GM19351 (cell line): ENCODE data around the gene CBFA2T3.

Experiments used
- ATAC-seq: cut with Tn5 transposase; IDR thresholded peaks from one replicate; pipeline ENCODE4 v1.9.1; 2021; ENCODE audit warnings: mild to moderate bottlenecking, moderate library complexity; ENCODE audit not compliant: unreplicated experiment

The CBFA2T3 gene

DNA sequence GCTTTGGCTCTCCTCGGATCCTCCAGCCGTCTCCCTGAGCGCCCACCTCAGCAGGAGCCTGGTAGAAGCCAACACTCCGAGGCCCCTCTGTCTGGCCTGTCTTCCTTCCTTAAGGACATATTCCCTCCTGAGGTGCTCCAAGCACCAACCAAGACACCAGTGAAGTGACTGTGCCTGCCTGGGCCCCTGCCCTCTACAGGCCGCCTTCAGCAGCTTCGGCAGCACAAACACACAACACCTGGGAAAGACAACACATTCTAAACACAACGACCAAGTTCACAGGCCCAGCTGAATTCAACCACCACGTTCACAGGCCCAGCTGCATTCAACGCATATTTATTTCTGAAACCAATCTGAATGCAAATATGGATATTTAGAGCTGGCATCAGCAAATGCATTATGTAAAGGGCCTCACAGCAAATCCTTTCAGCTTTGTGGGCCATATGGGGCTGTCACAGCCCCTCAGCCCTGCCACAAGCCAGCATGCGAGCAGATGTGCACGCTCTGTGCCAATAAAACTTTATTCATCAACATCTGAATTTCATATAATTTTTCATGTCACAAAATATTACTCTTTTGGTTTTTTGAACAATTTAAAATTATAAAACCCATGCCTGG is 132.5 kb downstream of the CBFA2T3 start:
- no peak for ATAC-seq

DNA sequence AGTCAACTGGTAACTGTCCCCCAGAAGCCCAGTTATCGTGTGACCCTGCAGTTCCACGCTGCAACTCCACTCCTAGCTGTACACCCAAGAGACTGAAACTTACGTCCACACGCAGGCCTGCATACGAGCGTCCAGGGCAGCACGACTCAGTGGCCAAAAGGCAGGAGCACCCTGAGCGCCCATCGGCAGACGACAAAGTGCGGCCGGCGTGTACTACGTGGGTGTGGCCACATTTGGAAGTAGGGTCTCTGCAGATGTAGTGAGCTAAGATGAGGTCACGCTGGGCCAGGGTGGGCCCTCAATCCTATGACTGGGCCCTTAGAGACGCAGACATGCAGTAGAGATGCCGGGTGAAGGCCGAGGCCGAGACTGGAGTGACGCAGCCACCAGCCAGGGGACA is 133.8 kb downstream of the CBFA2T3 start:
- ATAC-seq = no peak

DNA sequence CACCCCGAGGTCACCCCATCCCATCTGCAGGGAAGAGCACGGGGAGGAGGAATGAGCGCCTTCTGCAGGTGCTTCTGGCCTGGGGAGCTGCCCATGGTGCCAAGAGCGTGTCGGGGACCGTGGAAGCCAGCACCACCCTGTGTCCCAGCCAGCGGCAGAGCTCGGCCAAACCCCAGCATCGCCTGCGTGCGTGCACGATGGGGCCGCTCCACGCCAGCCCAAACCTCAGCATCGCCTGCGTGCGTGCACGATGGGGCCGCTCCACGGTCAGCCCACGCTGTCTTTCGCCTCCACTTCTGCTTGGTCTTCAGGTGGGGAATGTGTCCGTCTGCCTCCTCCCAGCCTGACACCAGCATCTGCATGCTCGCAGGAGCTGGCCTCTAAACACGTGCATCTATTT is 134.2 kb downstream of the CBFA2T3 start:
- no peak for ATAC-seq

DNA sequence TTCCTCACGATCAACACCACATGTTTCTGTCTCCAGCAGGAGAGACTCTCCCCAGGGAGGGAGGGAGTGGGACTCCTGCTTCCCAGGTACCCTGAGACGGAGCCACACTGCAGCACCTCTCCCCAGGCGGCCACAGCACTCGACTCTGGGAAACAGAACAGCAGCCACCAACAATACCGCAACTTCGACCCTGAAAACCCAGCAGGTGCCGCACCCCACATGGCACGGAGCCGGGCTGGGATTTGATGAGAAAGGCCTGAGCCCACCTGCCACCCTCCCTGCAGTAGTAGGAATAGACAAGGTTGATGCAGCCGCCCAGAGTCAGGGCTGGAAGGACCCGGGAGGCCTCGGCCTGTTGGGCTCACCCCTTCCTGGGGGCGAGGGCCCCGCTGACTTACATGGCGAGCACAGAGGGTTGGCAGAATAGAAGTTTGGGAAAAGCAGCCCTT is 134.7 kb downstream of the CBFA2T3 start:
- ATAC-seq = no peak

DNA sequence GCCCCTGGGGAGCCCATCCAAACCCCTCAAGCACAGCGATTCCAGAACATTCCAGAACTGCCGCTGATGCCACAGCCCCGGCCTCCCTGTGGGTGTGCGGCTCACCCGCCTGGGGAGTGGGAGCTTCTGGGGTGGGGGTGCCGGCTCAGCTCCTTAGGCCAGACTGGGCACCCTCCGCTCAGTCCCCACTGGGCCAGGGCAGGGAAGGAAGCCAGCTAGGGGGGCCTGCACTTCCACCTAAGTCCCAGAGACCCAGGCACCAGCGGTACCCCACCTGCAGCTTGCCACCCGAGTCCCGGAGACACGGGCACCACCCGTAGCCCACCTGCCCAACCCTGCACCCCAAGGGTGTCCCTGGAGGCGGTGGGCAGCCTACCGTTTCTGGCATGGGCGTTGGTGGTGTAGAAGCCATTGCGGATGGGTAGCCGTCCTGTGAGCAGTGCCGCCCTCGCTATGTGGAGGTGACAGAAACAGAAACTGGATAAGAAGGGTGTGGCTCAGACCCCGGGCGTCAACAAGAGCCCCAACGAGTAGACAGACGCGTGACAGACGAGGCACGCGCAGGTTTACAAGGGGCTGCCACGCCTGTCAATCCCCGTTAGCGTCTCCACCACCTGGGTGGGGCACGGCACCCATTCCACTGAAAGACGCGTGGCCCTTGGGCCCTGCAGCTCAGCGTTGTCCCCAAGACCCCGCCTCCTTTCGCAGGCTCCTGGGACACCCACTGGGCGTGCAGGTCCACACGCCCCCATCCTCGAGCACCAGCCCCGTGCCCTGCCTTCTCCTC is 135.3 kb downstream of the CBFA2T3 start:
- no peak for ATAC-seq

- ATAC-seq = no peak
Observed at GRCh38 chr16:88840600-88841215, 136.3 kb downstream of the CBFA2T3 start.

GRCh38 chr16:88839745-88840599 is 137.0 kb downstream of the CBFA2T3 start:
- ATAC-seq = no peak

DNA sequence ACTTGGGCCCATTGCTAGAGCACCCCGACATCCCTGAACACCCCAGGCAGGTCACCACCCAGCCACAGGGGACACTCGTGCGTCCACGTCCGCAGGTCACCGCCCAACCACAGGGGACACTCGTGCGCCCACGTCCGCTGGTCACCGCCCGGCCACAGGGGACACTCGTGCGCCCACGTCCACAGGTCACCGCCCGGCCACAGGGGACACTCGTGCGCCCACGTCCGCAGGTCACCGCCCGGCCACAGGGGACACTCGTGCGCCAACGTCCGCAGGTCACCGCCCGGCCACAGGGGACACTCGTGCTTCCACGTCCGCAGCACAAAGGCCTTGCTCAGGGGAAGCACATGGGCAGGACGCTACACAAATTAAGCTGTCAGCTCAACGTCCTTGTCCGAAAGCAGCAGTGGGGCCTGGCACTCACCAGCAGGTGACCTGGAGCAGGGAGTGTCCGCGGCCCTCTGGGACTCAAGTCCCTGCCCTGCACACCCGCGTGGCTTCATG is 137.9 kb downstream of the CBFA2T3 start:
- ATAC-seq = no peak

DNA sequence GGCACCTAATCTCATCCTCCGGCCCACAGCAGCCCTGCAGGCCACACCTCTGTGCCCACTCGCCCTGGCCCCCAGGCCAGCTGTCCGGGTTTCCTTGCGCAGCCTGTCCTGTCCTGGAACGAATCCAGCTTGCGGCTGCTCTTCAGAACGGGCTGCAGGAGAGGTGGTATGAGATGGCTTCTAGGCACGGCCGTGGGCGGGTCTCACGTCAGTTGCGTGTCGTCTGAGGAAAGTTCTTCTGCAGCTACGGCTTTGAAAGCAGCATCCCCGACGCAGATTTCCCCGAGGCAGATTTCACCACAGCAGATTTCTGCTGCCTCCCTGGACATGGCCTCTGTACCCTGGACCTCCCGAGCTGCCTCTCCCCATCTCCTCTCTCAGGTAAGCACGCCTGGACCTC is 138.4 kb downstream of the CBFA2T3 start:
- no peak for ATAC-seq

DNA sequence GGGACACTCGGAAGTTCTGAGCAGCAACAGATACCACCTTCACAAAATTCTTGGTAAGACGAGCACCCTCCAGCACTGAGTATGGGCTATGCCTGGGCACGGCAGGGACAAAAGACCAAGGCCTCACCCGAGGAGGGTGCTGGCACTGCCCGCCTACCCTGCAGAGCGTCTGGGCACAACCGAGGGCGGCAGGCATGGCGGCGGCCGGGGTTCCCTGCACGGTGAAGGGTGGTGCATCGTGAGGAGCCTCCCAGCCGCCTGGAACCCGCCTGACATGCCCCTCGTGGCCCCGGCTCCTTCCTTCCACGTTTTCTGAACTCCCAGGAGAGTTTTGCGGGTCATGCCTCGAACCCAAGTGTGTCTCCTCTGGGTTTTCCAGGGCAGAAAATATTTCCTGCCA is 139.2 kb downstream of the CBFA2T3 start:
- no peak for ATAC-seq

DNA sequence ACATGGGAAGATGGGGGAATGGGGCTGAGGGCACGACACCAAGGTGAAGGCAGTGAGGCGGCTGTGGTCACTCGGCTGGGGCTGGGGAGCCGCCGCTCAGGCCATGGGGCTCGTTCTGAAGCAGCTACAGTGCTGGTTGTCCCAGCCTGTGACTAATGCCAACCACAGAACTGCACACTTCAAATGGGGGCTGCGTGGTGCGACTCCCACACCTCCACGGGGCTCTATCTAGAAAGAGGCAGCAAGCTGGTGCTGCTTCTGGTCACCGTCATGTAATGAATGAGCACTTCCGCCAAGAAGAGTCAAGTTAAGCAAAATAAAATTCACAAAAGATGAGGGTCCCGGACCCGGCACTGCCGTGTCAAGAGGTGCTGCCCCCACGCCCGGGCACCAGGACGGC is 140.2 kb downstream of the CBFA2T3 start:
- no peak for ATAC-seq

GRCh38 chr16:88835818-88836217 is 141.2 kb downstream of the CBFA2T3 start:
- ATAC-seq = no peak

- no peak for ATAC-seq
Observed at GRCh38 chr16:88835383-88835782, 141.6 kb downstream of the CBFA2T3 start.

DNA sequence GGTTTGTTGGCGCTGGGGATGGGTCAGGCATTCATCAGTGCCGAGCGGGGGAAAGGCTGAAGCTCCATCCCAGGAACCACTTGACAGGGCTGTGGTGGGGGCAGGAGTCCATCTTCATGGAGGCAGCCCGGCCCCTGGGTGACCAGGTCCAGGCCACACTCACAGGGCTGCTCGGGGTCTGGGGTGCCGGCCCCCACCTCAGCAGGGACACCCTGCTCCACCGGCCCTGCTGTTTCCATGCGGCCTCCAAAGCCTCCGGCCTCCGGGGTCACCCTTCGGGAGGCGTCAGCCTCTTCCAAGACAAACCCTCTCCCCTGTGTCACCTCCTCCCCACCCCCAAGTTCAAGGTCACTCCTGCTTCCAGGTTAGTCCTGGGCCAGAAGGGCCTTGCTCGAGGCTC is 142.3 kb downstream of the CBFA2T3 start:
- ATAC-seq = no peak

GRCh38 chr16:88833086-88833485 is 143.9 kb downstream of the CBFA2T3 start:
- ATAC-seq = no peak

- ATAC-seq = no peak
Observed at GRCh38 chr16:88831838-88832237, 145.2 kb downstream of the CBFA2T3 start.

GRCh38 chr16:88830783-88831182 is 146.2 kb downstream of the CBFA2T3 start:
- no peak for ATAC-seq

- ATAC-seq = no peak
Observed at GRCh38 chr16:88830258-88830657, 146.7 kb downstream of the CBFA2T3 start.

GRCh38 chr16:88828711-88829110 is 148.3 kb downstream of the CBFA2T3 start:
- ATAC-seq = no peak

GRCh38 chr16:88827727-88828126 is 149.3 kb downstream of the CBFA2T3 start:
- ATAC-seq = no peak
